ENCODE results near the gene CABP7. TPM values are rescaled to one million over a fixed set of nuclear protein-coding genes. Genes with fewer than 3 reads are reported as not detected.

Gene CABP7
- total and polyA plus RNA-seq, 2 of the 13 experiments (the other 11 are each of a cell fraction or from before 2014, with no cell fraction given) = 0.08 TPM; not detected in 1

GRCh38 chr22:29769723-29770321 is 50.0 kb downstream of the CABP7 start (continued):
- TF ChIP-seq, protein P1, sequence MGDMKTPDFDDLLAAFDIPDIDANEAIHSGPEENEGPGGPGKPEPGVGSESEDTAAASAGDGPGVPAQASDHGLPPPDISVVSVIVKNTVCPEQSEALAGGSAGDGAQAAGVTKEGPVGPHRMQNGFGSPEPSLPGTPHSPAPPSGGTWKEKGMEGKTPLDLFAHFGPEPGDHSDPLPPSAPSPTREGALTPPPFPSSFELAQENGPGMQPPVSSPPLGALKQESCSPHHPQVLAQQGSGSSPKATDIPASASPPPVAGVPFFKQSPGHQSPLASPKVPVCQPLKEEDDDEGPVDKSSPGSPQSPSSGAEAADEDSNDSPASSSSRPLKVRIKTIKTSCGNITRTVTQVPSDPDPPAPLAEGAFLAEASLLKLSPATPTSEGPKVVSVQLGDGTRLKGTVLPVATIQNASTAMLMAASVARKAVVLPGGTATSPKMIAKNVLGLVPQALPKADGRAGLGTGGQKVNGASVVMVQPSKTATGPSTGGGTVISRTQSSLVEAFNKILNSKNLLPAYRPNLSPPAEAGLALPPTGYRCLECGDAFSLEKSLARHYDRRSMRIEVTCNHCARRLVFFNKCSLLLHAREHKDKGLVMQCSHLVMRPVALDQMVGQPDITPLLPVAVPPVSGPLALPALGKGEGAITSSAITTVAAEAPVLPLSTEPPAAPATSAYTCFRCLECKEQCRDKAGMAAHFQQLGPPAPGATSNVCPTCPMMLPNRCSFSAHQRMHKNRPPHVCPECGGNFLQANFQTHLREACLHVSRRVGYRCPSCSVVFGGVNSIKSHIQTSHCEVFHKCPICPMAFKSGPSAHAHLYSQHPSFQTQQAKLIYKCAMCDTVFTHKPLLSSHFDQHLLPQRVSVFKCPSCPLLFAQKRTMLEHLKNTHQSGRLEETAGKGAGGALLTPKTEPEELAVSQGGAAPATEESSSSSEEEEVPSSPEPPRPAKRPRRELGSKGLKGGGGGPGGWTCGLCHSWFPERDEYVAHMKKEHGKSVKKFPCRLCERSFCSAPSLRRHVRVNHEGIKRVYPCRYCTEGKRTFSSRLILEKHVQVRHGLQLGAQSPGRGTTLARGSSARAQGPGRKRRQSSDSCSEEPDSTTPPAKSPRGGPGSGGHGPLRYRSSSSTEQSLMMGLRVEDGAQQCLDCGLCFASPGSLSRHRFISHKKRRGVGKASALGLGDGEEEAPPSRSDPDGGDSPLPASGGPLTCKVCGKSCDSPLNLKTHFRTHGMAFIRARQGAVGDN (CRISPR knock-in tag; IDR thresholded peaks at IDR 0.05) = no peak
- TF ChIP-seq ARNT (IDR thresholded peaks at IDR 0.05) = no peak
- TF ChIP-seq, protein P2, sequence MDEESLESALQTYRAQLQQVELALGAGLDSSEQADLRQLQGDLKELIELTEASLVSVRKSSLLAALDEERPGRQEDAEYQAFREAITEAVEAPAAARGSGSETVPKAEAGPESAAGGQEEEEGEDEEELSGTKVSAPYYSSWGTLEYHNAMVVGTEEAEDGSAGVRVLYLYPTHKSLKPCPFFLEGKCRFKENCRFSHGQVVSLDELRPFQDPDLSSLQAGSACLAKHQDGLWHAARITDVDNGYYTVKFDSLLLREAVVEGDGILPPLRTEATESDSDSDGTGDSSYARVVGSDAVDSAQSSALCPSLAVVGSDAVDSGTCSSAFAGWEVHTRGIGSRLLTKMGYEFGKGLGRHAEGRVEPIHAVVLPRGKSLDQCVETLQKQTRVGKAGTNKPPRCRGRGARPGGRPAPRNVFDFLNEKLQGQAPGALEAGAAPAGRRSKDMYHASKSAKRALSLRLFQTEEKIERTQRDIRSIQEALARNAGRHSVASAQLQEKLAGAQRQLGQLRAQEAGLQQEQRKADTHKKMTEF (CRISPR knock-in tag; IDR thresholded peaks at IDR 0.05) = peak; percentile 76
- TF ChIP-seq TCF7L2 (IDR thresholded peaks at IDR 0.05; ENCODE audit: low read depth, low read length) = peak; percentile 83
- peak; percentile 57; the same call in 1 of the 2 replicates for TF ChIP-seq NR2F2 (IDR thresholded peaks at IDR 0.05; ENCODE audit: borderline replicate concordance, low read depth)
- TF ChIP-seq NONO (IDR thresholded peaks at IDR 0.05) = no peak
- TF ChIP-seq NONO (CRISPR knock-in tag; conservative IDR thresholded peaks at IDR 0.05) = 0 out of 2 replicates have a peak, but pooled peaks have one; percentile 29
- TF ChIP-seq ZNF770 (CRISPR knock-in tag; IDR thresholded peaks at IDR 0.05) = no peak
- peak; percentile 32; the same call in 1 of the 2 replicates for TF ChIP-seq GMEB1 (CRISPR knock-in tag; IDR thresholded peaks at IDR 0.05; ENCODE audit: borderline replicate concordance)
- peak; percentile 65 for TF ChIP-seq ZNF331 (CRISPR knock-in tag; IDR thresholded peaks at IDR 0.05)
- TF ChIP-seq SMYD3 (CRISPR knock-in tag; IDR thresholded peaks at IDR 0.05) = 0 out of 2 replicates have a peak, but pooled peaks have one; percentile 18
- TF ChIP-seq FOXA1 (IDR thresholded peaks at IDR 0.05) = no peak
- peak; percentile 67 for TF ChIP-seq FOXA1 (CRISPR knock-in tag; IDR thresholded peaks at IDR 0.05)
- no peak for TF ChIP-seq ZNF749 (CRISPR knock-in tag; IDR thresholded peaks at IDR 0.05; ENCODE audit: borderline replicate concordance)
- TF ChIP-seq HNF1B (CRISPR knock-in tag; IDR thresholded peaks at IDR 0.05) = peak; percentile 47; the same call in 1 of the 2 replicates
- 0 out of 2 replicates have a peak, but pooled peaks have one; percentile 43 for TF ChIP-seq ZNF343 (CRISPR knock-in tag; IDR thresholded peaks at IDR 0.05)
- TF ChIP-seq ZNF75D (CRISPR knock-in tag; IDR thresholded peaks at IDR 0.05; ENCODE audit: borderline replicate concordance) = no peak
